HG03378 (cell line): Measurements from ENCODE around the gene CUBN.

Experiments used
- ATAC-seq: cut with Tn5 transposase; IDR thresholded peaks from one replicate; pipeline ENCODE4 v1.9.1; 2021; ENCODE audit warnings: mild to moderate bottlenecking, moderate library complexity; ENCODE audit not compliant: unreplicated experiment

CUBN gene

GRCh38 chr10:16929069-16929468, 200.5 kb downstream of the CUBN start:
- ATAC-seq: no peak

- no peak for ATAC-seq
Measured at GRCh38 chr10:16927546-16927945, 202.1 kb downstream of the CUBN start.

GRCh38 chr10:16923726-16924125, 205.9 kb downstream of the CUBN start:
- no peak for ATAC-seq

GRCh38 chr10:16923309-16923708, 206.3 kb downstream of the CUBN start:
- ATAC-seq: no peak

GRCh38 chr10:16919121-16919982, 210.3 kb downstream of the CUBN start:
- ATAC-seq: no peak

GRCh38 chr10:16916496-16916895, 213.1 kb downstream of the CUBN start:
- ATAC-seq: no peak

GRCh38 chr10:16915300-16915699, 214.3 kb downstream of the CUBN start:
- no peak for ATAC-seq

GRCh38 chr10:16913266-16913665, 216.3 kb downstream of the CUBN start:
- ATAC-seq: no peak

GRCh38 chr10:16910793-16911164, 218.8 kb downstream of the CUBN start:
- ATAC-seq: no peak

- ATAC-seq: no peak
Measured at GRCh38 chr10:16909961-16910792, 219.4 kb downstream of the CUBN start.

- no peak for ATAC-seq
Measured at GRCh38 chr10:16909271-16909767, 220.3 kb downstream of the CUBN start.

- no peak for ATAC-seq
Measured at GRCh38 chr10:16907687-16908086, 221.9 kb downstream of the CUBN start.

GRCh38 chr10:16905320-16905719, 224.3 kb downstream of the CUBN start:
- ATAC-seq: no peak

GRCh38 chr10:16904639-16905061, 225.0 kb downstream of the CUBN start:
- no peak for ATAC-seq

- ATAC-seq: no peak
Measured at GRCh38 chr10:16904049-16904448, 225.6 kb downstream of the CUBN start.

GRCh38 chr10:16902606-16903005, 227.0 kb downstream of the CUBN start:
- peak; percentile 44 for ATAC-seq

- ATAC-seq: no peak
Measured at GRCh38 chr10:16901106-16901505, 228.5 kb downstream of the CUBN start.

- no peak for ATAC-seq
Measured at GRCh38 chr10:16896993-16897392, 232.6 kb downstream of the CUBN start.

GRCh38 chr10:16894821-16895220, 234.8 kb downstream of the CUBN start:
- ATAC-seq: no peak

- ATAC-seq: no peak
Measured at GRCh38 chr10:16893664-16894063, 235.9 kb downstream of the CUBN start.

- ATAC-seq: peak; percentile 60
Measured at GRCh38 chr10:16891375-16892313, 238.0 kb downstream of the CUBN start.
